K562 (cell line): ENCODE results near the gene WWOX. TPM values are rescaled to one million over a fixed set of nuclear protein-coding genes. Genes with fewer than 3 reads are reported as not detected.

ENCODE experiments used
- ATAC-seq: fragments of 200-7000 bp; cut with Tn5 transposase; 3 replicates; pipeline ENCODE4 v1.9.1; 2020; ENCODE audit warnings: moderate library complexity
- BruUV-seq: library from RNA; stranded (reverse); fragments of 400-500 nt; replicated peaks from 2 replicates; lab custom pipeline; 2021; lab: Mats Ljungman, UMichigan
- CTCF ChIA-PET: fragments of 300-600 bp; formaldehyde crosslinking; extraction: SDS; loops from one replicate; lab custom pipeline; 2021; ENCODE audit warnings: low intra/inter-chr PET ratio; lab: Yijun Ruan, JAX
- POLR2A ChIA-PET: fragments of 300-600, 350-650 bp; sonication (Branson Sonifier 250); formaldehyde crosslinking; extraction: SDS; loops from one replicate; lab custom pipeline; 2021; ENCODE audit warnings: antibody characterized with exemption, inconsistent platforms; lab: Yijun Ruan, JAX
- DNase-seq, 4 experiments: peaks; one replicate each; pipeline versions ENCODE4 v3.0.0 to v3.0.0-alpha.2; 2011 to 2018; ENCODE audit warnings: low spot score in 3 of 4, mixed read lengths in 3 of 4; ENCODE audit errors: extremely low read depth in 1 of 4
- FAIRE-seq: peaks from 2 replicates; lab custom pipeline; 2011; peaks lifted over from hg19 to GRCh38; lab: Jason Lieb, UNC
- H2AFZ ChIP-seq: 2 replicates; pipeline ENCODE4 v1.6.0; 2011; ENCODE audit warnings: low read depth, low read length, control low read depth, inconsistent platforms
- H3K27ac ChIP-seq: fragments of 200-600 bp; 3 replicates; pipeline ENCODE4 v1.8.0; 2011; ENCODE audit warnings: low read depth, mild to moderate bottlenecking, control low read depth, inconsistent platforms, low read length, moderate library complexity, mixed read lengths; ENCODE audit errors: extremely low read depth
- H3K27me3 ChIP-seq, 2 experiments: fragments of 300-600 bp in 1 of 2; 2 replicates in 1 of 2; 3 replicates in 1 of 2; pipeline versions ENCODE4 v1.6.0 to v1.8.0; 2011; ENCODE audit warnings: inconsistent platforms in 2 of 2, low read length in 2 of 2, mild to moderate bottlenecking in 1 of 2, mixed read lengths in 1 of 2, moderate library complexity in 1 of 2; ENCODE audit not compliant: control insufficient read depth in 2 of 2, insufficient read depth in 2 of 2
- H3K36me3 ChIP-seq: fragments of 300-600 bp; 3 replicates; pipeline ENCODE4 v1.8.0; 2011; ENCODE audit warnings: mild to moderate bottlenecking, low read length, inconsistent platforms; ENCODE audit not compliant: control insufficient read depth, insufficient read depth
- H3K4me1 ChIP-seq, 2 experiments: fragments of 200-600 bp in 1 of 2; replicated peaks in 1 of 2; 2 replicates in 1 of 2; 3 replicates in 1 of 2; pipeline versions ENCODE4 v1.5.1 to v1.8.0; 2011; ENCODE audit warnings: inconsistent platforms in 2 of 2, low read length in 2 of 2, mild to moderate bottlenecking in 1 of 2, mixed read lengths in 1 of 2, moderate library complexity in 1 of 2; ENCODE audit not compliant: control insufficient read depth in 2 of 2, insufficient read depth in 2 of 2
- H3K4me2 ChIP-seq: 2 replicates; pipeline ENCODE4 v1.6.1; 2011; ENCODE audit warnings: low read length, control low read depth, inconsistent platforms, mixed read lengths; ENCODE audit not compliant: insufficient read depth
- H3K4me3 ChIP-seq: fragments of 200-600 bp; sonication (generic), shearing (Covaris generic); 2 replicates; pipeline ENCODE4 v1.5.1; 2016; ENCODE audit warnings: control low read depth, inconsistent platforms
- H3K79me2 ChIP-seq: fragments of 200-600 bp; 3 replicates; pipeline ENCODE4 v1.8.0; 2011; ENCODE audit warnings: low read length, inconsistent platforms; ENCODE audit not compliant: control insufficient read depth, insufficient read depth
- H3K9ac ChIP-seq, 2 experiments: 2 replicates each; pipeline versions ENCODE4 v1.6.0 to v1.6.1; 2011; ENCODE audit warnings: low read depth in 2 of 2, low read length in 2 of 2, control low read depth in 1 of 2, inconsistent platforms in 1 of 2, mild to moderate bottlenecking in 1 of 2, mixed read lengths in 1 of 2; ENCODE audit not compliant: insufficient read depth in 1 of 2
- H3K9me1 ChIP-seq: one replicate; pipeline ENCODE4 v1.6.0; 2011; ENCODE audit warnings: inconsistent platforms, mild to moderate bottlenecking, low read length, moderate library complexity; ENCODE audit not compliant: control insufficient read depth, insufficient read depth
- H3K9me3 ChIP-seq: replicated peaks from 2 replicates; pipeline ENCODE4 v1.5.1; 2011; ENCODE audit warnings: low read depth, low read length, inconsistent platforms; ENCODE audit not compliant: control insufficient read depth, insufficient read depth
- H4K20me1 ChIP-seq: replicated peaks from 2 replicates; pipeline ENCODE4 v1.6.1; 2011; ENCODE audit warnings: low read length, inconsistent platforms, mixed read lengths; ENCODE audit not compliant: control insufficient read depth, insufficient read depth
- EZH2 ChIP-seq: IDR thresholded peaks from 2 replicates; pipeline ENCODE4 v1.6.1; 2012; ENCODE audit warnings: low read depth, mild to moderate bottlenecking, inconsistent platforms, low read length, borderline replicate concordance
- MECOM ChIP-seq: fragments of 250-450 bp; sonication (Bioruptor Pico); IDR thresholded peaks from 2 replicates; pipeline ENCODE4 v1.8.0; 2022; ENCODE audit warnings: inconsistent platforms
- NR1H2 ChIP-seq: sonication (generic); formaldehyde crosslinking; IDR thresholded peaks from 2 replicates; pipeline ENCODE4 v1.4.0; 2020; ENCODE audit warnings: mild to moderate bottlenecking, missing genetic modification reagents
- RBFOX2 ChIP-seq: fragments of 200-400 bp; formaldehyde crosslinking; IDR thresholded peaks from 2 replicates; pipeline ENCODE4 v1.6.1; 2017; ENCODE audit warnings: low read depth, mild to moderate bottlenecking, low read length, moderate library complexity
- RBM34 ChIP-seq: fragments of 200-400 bp; formaldehyde crosslinking; IDR thresholded peaks from 2 replicates; pipeline ENCODE4 v1.6.1; 2018; ENCODE audit warnings: low read length, borderline replicate concordance; ENCODE audit not compliant: insufficient read depth
- TCF7L2 ChIP-seq: fragments of 150-350 bp; IDR thresholded peaks from 2 replicates; pipeline ENCODE4 v1.6.1; 2016; ENCODE audit warnings: low read depth, mild to moderate bottlenecking, low read length, moderate library complexity
- ZNF134 ChIP-seq: fragments of 250-450 bp; sonication (Bioruptor Pico); conservative IDR thresholded peaks from 2 replicates; pipeline ENCODE4 v1.4.0; 2020
- ZSCAN32 ChIP-seq: fragments of 450-650 bp; formaldehyde crosslinking; IDR thresholded peaks from 2 replicates; pipeline ENCODE4 v1.4.0; 2020; ENCODE audit warnings: mild to moderate bottlenecking, moderate library complexity
- in situ Hi-C: fragments of 300-500 bp; cut with MboI; formaldehyde crosslinking; loops from 4 replicates; pipeline ENCODE4 v1.15.0; 2018; ENCODE audit warnings: inconsistent platforms, mixed read lengths
- intact Hi-C: fragments of 100-400 bp; cut with micrococcal nuclease; formaldehyde crosslinking; loops from 2 replicates; pipeline ENCODE4 v1.14.2; 2022
- polyA plus RNA-seq, 8 experiments: library from polyadenylated mRNA; depleted of rRNA in 4 of 8; stranded (reverse) in 5 of 8; unstranded in 3 of 8; fragments of >200 nt; fragmentation: Nextera tagmentation in 2 of 8; fragmentation: Illumina TruSeq in 1 of 8; extraction: Ambion mirVana in 2 of 8; extraction: Trizol in 1 of 8; gene quantifications; 2 replicates each; pipeline versions ENCODE4 v1.2.1 to v1.2.3, GENCODE V29; 2011 to 2014; ENCODE audit warnings: inconsistent platforms in 1 of 8, missing spikeins in 1 of 8
- total RNA-seq, 7 experiments: library from RNA; depleted of rRNA in 6 of 7; stranded (reverse); fragments of >200 nt in 6 of 7; fragmentation: Illumina TruSeq in 2 of 7; extraction: Trizol in 2 of 7; gene quantifications; 2 replicates each; pipeline versions ENCODE4 v1.2.1 to v1.2.3, GENCODE V29; 2011 to 2021; ENCODE audit warnings: low replicate concordance in 1 of 7
- TF ChIP-seq, protein P1 (sequence below): IDR thresholded peaks from 2 replicates; pipeline ENCODE4 v1.6.1; 2011; ENCODE audit not compliant: insufficient read length; ENCODE audit errors: extremely low read depth
- TF ChIP-seq, protein P2 (sequence below), 2 experiments: fragments of 450-650 bp in 1 of 2; sonication (generic) in 1 of 2; formaldehyde crosslinking; conservative IDR thresholded peaks; 2 replicates each; pipeline versions ENCODE4 v1.4.0 to v1.8.1; 2020 to 2022; ENCODE audit warnings: mild to moderate bottlenecking in 1 of 2, missing genetic modification reagents in 1 of 2
- TF ChIP-seq, protein P3 (sequence below): fragments of 450-650 bp; formaldehyde crosslinking; IDR thresholded peaks from 2 replicates; pipeline ENCODE4 v1.4.0; 2020; ENCODE audit warnings: mild to moderate bottlenecking, moderate library complexity
- TF ChIP-seq, protein P4 (sequence below): fragments of 250-450 bp; sonication (Bioruptor Pico); IDR thresholded peaks from 2 replicates; pipeline ENCODE4 v1.5.0; 2021; ENCODE audit warnings: mild to moderate bottlenecking, moderate library complexity

Gene WWOX
- total and polyA plus RNA-seq, 9 of the 15 experiments (the other 6 are each of a cell fraction or from before 2014, with no cell fraction given) = 1.6 to 22.7 (median 8.1) TPM

DNA sequence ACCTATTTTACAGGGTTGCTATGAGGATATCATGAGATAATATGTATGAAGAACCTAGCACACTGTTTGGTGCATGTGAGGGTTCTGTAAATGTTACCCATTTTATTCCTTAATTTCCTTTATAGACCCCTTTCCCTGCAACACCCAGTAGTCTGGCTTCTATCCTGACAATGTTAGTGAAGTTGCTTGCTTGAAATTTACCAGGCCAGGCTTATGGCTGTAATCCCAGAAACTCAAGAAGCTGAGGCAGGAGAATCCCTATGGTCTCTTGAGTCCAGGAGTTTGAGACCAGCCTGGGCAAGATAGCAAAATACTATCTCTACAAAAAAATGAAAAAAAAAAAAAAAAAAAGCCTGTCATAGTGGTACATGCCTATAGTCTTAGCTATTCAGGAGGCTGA is 779.1 kb downstream of the WWOX start:
- Histone ChIP-seq H3K4me3 (no peak overlapping the region), H3K27ac (no peak overlapping the region), H3K9ac (no peak overlapping the region), H3K79me2 (no peaks in the 10 kb centered on the region), H3K4me1 (no peaks in the 10 kb centered on the region), H2AFZ (no peak overlapping the region), H3K36me3 (no peaks in the 10 kb centered on the region), H3K9me1 (no peaks in the 10 kb centered on the region), H3K9me3 (no peaks in the 10 kb centered on the region), H3K4me2 (no peak overlapping the region), H4K20me1 (no peaks in the 10 kb centered on the region), H3K27me3 (peaks cover 4% of the 10 kb centered on the region in 2 experiments)
- FAIRE-seq (no peak), ATAC-seq (no peak), DNase-seq (no peak)
- CTCF ChIA-PET = no interaction called here
- POLR2A ChIA-PET = no interaction called here
- TF ChIP-seq, protein P1, sequence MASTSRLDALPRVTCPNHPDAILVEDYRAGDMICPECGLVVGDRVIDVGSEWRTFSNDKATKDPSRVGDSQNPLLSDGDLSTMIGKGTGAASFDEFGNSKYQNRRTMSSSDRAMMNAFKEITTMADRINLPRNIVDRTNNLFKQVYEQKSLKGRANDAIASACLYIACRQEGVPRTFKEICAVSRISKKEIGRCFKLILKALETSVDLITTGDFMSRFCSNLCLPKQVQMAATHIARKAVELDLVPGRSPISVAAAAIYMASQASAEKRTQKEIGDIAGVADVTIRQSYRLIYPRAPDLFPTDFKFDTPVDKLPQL = no peak
- TF ChIP-seq NR1H2 (CRISPR knock-in tag) = no peak
- TF ChIP-seq, protein P2, sequence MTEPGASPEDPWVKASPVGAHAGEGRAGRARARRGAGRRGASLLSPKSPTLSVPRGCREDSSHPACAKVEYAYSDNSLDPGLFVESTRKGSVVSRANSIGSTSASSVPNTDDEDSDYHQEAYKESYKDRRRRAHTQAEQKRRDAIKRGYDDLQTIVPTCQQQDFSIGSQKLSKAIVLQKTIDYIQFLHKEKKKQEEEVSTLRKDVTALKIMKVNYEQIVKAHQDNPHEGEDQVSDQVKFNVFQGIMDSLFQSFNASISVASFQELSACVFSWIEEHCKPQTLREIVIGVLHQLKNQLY (CRISPR knock-in tag; conservative IDR thresholded peaks at IDR 0.05) = no peak
- no peak for TF ChIP-seq MECOM
- TF ChIP-seq RBFOX2 = no peak
- no peak for TF ChIP-seq EZH2
- TF ChIP-seq RBM34 = no peak
- no peak for TF ChIP-seq ZNF134 (CRISPR knock-in tag)
- TF ChIP-seq ZSCAN32 (CRISPR knock-in tag) = no peak
- TF ChIP-seq TCF7L2 = no peak
- TF ChIP-seq, protein P3, sequence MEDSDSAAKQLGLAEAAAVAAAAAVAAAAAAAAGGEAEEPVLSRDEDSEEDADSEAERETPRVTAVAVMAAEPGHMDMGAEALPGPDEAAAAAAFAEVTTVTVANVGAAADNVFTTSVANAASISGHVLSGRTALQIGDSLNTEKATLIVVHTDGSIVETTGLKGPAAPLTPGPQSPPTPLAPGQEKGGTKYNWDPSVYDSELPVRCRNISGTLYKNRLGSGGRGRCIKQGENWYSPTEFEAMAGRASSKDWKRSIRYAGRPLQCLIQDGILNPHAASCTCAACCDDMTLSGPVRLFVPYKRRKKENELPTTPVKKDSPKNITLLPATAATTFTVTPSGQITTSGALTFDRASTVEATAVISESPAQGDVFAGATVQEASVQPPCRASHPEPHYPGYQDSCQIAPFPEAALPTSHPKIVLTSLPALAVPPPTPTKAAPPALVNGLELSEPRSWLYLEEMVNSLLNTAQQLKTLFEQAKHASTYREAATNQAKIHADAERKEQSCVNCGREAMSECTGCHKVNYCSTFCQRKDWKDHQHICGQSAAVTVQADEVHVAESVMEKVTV (CRISPR knock-in tag) = no peak
- TF ChIP-seq, protein P4, sequence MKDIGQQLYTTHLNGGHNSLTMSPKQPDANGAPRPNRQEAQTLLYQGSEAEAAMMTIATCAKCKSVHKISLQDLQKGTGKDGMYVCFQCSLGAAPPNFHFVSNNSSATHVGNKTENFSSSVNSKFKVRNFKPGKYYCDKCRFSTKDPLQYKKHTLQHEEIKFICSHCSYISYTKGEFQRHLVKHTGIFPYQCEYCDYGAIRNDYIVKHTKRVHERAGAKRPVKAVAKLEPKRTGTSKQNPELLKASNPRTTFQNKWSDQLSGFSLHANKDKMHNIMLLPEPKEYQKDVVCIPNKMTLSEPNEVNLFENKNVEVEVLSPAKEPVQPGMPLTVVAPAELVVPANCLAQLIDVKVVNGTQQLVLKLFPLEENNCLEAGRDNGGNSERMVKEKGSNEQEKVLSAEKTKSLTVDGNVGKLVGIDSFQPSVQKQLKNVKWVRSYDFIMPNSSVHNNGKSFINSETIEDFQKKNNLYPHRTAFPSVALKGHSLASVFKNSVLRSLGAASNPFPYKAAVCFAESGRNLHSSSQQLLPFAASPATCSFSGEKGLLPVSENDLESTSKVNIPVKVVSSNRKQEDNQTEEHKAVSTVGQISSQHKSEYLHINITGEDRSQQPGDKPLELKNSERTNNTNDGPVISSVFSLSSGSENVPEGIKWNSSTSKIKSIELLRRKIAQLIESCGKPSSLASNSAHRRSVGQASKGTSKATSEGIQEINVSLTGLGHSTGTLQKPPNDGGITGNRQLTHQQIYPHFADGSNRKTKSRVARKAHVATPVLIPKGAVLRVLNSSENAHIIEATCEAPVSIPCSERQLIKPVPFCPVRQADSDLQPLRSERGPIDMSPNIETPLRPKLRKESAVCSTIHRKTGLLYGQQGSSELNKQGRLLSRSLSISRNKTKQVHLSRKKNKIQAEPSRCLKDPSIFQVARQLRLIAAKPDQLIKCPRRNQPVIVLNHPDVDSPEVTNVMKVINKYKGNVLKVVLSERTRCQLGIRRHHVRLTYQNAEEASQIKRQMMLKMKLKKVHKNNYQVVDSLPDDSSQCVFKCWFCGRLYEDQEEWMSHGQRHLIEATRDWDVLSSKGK (CRISPR knock-in tag) = no peak
- no TSS peak for BruUV-seq
- intact Hi-C loops = no loop called here
- in situ Hi-C loops = no loop called here
